ENCODE results near the gene ERBB4. TPM values are rescaled to one million over a fixed set of nuclear protein-coding genes. Genes with fewer than 3 reads are reported as not detected.
"Not testable (repeated sequence)": the region's sequence is repeated elsewhere in the genome, so short reads cannot be mapped to it uniquely, and the experiment has no call there.

ERBB4 gene
- total RNA-seq, 1 donor from 2014 or later, result 0.36 TPM

DNA sequence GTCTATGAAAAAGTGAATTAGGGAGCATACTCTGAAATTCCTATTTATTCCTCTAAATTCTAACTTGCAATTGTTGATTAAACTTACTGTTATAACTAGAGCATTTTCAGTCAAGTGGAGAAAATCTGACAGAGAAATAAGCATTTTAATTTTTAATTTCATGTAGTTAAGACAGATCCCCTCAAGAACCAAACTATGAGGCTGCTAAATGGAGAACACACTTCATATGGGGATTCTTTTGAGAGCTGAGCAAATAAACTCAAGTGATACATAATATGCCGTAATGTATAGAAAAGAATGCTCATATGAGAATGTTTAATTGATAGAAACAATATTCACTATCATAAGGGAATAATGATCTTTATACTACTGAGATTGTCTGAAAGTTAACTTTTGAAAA, 340.8 kb downstream of the ERBB4 start:
- no peaks in the 10 kb centered on the region for H3K27me3 Mint-ChIP-seq (ENCODE audit: unreplicated experiment)
- no peak overlapping the region for H3K27ac Mint-ChIP-seq (ENCODE audit: unreplicated experiment)
- H3K9me3 Mint-ChIP-seq (ENCODE audit: unreplicated experiment), result no peaks in the 10 kb centered on the region
- H3K4me1 Mint-ChIP-seq (ENCODE audit: unreplicated experiment), result no peaks in the 10 kb centered on the region
- TF ChIP-seq, protein P1, sequence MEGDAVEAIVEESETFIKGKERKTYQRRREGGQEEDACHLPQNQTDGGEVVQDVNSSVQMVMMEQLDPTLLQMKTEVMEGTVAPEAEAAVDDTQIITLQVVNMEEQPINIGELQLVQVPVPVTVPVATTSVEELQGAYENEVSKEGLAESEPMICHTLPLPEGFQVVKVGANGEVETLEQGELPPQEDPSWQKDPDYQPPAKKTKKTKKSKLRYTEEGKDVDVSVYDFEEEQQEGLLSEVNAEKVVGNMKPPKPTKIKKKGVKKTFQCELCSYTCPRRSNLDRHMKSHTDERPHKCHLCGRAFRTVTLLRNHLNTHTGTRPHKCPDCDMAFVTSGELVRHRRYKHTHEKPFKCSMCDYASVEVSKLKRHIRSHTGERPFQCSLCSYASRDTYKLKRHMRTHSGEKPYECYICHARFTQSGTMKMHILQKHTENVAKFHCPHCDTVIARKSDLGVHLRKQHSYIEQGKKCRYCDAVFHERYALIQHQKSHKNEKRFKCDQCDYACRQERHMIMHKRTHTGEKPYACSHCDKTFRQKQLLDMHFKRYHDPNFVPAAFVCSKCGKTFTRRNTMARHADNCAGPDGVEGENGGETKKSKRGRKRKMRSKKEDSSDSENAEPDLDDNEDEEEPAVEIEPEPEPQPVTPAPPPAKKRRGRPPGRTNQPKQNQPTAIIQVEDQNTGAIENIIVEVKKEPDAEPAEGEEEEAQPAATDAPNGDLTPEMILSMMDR (IDR thresholded peaks at IDR 0.05; ENCODE audit: unreplicated experiment), result no peak
- H3K4me3 Mint-ChIP-seq (ENCODE audit: unreplicated experiment), result no peak overlapping the region
- no peaks in the 10 kb centered on the region for H3K36me3 Mint-ChIP-seq (ENCODE audit: low read depth, unreplicated experiment)
- no peak for DNase-seq (ENCODE audit: low spot score)

DNA sequence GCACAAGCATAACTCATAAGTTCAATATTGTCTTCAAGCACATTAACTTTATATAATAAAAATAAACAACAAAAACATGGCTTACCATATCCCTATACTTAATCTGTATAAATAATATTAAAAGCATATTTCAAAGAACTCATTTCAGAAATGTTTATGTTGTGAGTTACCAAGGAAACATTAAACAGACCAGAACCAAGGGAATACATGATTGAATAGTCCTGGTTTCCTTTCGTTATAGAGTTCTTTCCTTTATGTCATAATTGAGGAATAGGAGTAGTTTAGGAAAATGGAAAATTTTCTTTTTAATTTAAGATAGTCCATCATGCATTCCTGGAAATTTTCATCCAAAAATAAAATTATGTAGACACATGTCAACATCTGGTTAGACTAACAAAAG, 343.0 kb downstream of the ERBB4 start:
- Mint-ChIP-seq H3K27ac (ENCODE audit: unreplicated experiment) (no peak overlapping the region), H3K36me3 (ENCODE audit: low read depth, unreplicated experiment) (no peaks in the 10 kb centered on the region), H3K4me3 (ENCODE audit: unreplicated experiment) (no peak overlapping the region), H3K27me3 (ENCODE audit: unreplicated experiment) (no peaks in the 10 kb centered on the region), H3K4me1 (ENCODE audit: unreplicated experiment) (no peaks in the 10 kb centered on the region), H3K9me3 (ENCODE audit: unreplicated experiment) (no peaks in the 10 kb centered on the region)
- TF ChIP-seq, protein P1 (IDR thresholded peaks at IDR 0.05; ENCODE audit: unreplicated experiment), result no peak
- DNase-seq (ENCODE audit: low spot score), result no peak

DNA sequence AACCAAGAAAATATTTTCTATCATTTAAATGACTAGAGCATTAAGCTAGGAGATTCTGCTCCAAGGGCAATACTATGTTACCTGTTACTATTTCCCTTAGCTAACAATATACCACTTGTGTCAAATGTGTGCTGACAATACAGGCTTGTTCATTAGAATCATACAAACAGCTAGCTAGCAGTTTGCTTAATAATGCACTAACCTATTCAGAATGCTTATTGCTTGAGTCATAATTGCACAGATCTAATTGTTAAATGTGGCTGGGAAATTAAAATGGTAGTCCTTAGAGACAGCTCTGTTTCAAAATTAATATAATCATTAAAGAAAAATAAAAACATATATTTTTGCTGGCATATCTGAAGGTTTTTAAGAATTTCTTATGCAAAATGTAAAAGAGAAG, 344.2 kb downstream of the ERBB4 start:
- no peaks in the 10 kb centered on the region for H3K4me1 Mint-ChIP-seq (ENCODE audit: unreplicated experiment)
- TF ChIP-seq, protein P1 (IDR thresholded peaks at IDR 0.05; ENCODE audit: unreplicated experiment), result no peak
- DNase-seq (ENCODE audit: low spot score), result no peak
- no peak overlapping the region for H3K27ac Mint-ChIP-seq (ENCODE audit: unreplicated experiment)
- H3K27me3 Mint-ChIP-seq (ENCODE audit: unreplicated experiment), result no peaks in the 10 kb centered on the region
- no peak overlapping the region for H3K4me3 Mint-ChIP-seq (ENCODE audit: unreplicated experiment)
- no peaks in the 10 kb centered on the region for H3K9me3 Mint-ChIP-seq (ENCODE audit: unreplicated experiment)
- H3K36me3 Mint-ChIP-seq (ENCODE audit: low read depth, unreplicated experiment), result no peaks in the 10 kb centered on the region

DNA sequence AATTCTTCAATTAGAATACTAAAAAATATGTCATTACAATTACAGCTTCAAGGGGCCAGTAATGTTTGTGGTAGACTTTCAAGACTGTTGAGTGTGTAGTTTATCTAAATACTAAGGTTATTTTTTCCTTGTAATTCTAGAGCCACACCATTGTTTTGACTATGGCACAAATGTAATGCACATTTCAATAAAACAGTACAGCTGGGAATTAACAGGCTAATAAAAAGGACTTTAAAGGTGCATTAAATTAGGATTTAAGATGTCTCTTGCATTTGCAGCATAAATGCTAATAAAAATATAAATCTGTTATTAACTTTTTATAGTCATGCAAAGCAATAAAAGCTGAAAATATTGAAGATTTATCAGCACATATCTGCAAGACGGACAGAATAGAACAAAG, 344.8 kb downstream of the ERBB4 start:
- DNase-seq (ENCODE audit: low spot score), result no peak
- H3K9me3 Mint-ChIP-seq (ENCODE audit: unreplicated experiment), result no peaks in the 10 kb centered on the region
- H3K27me3 Mint-ChIP-seq (ENCODE audit: unreplicated experiment), result no peaks in the 10 kb centered on the region
- H3K36me3 Mint-ChIP-seq (ENCODE audit: low read depth, unreplicated experiment), result no peaks in the 10 kb centered on the region
- H3K4me3 Mint-ChIP-seq (ENCODE audit: unreplicated experiment), result no peak overlapping the region
- no peak overlapping the region for H3K27ac Mint-ChIP-seq (ENCODE audit: unreplicated experiment)
- TF ChIP-seq, protein P1 (IDR thresholded peaks at IDR 0.05; ENCODE audit: unreplicated experiment), result no peak
- H3K4me1 Mint-ChIP-seq (ENCODE audit: unreplicated experiment), result no peaks in the 10 kb centered on the region

DNA sequence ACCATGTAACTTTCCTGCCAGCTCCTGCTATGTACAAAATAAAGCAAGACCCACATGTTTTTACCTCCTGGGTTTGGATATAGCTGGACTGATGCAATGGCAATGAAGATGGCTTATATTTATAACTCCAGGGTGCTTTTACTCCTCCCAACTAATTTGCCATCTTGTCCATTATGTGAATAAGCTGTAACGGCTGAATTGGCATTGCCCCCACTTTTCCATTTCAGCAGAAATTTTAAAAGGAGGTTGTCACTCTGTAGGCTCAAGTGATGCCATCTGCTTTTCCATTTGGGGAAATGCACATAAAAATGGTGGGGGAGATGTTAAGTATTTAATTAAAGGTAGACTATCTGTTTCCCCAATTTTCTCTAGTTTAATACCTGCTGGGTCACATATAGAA, 345.5 kb downstream of the ERBB4 start:
- DNase-seq (ENCODE audit: low spot score), result no peak
- Mint-ChIP-seq H3K36me3 (ENCODE audit: low read depth, unreplicated experiment) (no peaks in the 10 kb centered on the region), H3K27ac (ENCODE audit: unreplicated experiment) (no peak overlapping the region), H3K4me1 (ENCODE audit: unreplicated experiment) (no peaks in the 10 kb centered on the region), H3K4me3 (ENCODE audit: unreplicated experiment) (no peak overlapping the region), H3K27me3 (ENCODE audit: unreplicated experiment) (no peaks in the 10 kb centered on the region), H3K9me3 (ENCODE audit: unreplicated experiment) (no peaks in the 10 kb centered on the region)
- TF ChIP-seq, protein P1 (IDR thresholded peaks at IDR 0.05; ENCODE audit: unreplicated experiment), result no peak

DNA sequence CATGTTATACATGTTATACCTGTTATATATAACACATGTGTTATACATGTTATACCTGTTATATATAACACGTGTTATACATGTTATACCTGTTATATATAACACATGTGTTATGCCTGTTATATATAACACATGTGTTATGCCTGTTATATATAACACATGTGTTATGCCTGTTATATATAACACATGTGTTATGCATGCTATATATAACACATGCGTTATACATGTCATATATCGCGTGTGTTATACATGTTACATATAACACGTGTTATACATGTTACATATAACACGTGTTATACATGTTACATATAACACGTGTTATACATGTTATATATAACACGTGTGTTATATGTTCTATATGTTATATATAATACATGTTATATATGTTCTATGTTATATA, 347.2 kb downstream of the ERBB4 start:
- H3K4me1 Mint-ChIP-seq (ENCODE audit: unreplicated experiment); H3K27me3 Mint-ChIP-seq (ENCODE audit: unreplicated experiment); H3K4me3 Mint-ChIP-seq (ENCODE audit: unreplicated experiment); DNase-seq (ENCODE audit: low spot score); H3K36me3 Mint-ChIP-seq (ENCODE audit: low read depth, unreplicated experiment); H3K9me3 Mint-ChIP-seq (ENCODE audit: unreplicated experiment); H3K27ac Mint-ChIP-seq (ENCODE audit: unreplicated experiment): not testable (repeated sequence)
